ENCODE data around the gene GSTM2.
"Not testable (repeated sequence)": the region's sequence is repeated elsewhere in the genome, so short reads cannot be mapped to it uniquely, and the experiment has no call there.

- TF ChIP-seq, protein P1, sequence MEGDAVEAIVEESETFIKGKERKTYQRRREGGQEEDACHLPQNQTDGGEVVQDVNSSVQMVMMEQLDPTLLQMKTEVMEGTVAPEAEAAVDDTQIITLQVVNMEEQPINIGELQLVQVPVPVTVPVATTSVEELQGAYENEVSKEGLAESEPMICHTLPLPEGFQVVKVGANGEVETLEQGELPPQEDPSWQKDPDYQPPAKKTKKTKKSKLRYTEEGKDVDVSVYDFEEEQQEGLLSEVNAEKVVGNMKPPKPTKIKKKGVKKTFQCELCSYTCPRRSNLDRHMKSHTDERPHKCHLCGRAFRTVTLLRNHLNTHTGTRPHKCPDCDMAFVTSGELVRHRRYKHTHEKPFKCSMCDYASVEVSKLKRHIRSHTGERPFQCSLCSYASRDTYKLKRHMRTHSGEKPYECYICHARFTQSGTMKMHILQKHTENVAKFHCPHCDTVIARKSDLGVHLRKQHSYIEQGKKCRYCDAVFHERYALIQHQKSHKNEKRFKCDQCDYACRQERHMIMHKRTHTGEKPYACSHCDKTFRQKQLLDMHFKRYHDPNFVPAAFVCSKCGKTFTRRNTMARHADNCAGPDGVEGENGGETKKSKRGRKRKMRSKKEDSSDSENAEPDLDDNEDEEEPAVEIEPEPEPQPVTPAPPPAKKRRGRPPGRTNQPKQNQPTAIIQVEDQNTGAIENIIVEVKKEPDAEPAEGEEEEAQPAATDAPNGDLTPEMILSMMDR (IDR thresholded peaks at IDR 0.05) = not testable (repeated sequence)
- TF ChIP-seq, protein P2, sequence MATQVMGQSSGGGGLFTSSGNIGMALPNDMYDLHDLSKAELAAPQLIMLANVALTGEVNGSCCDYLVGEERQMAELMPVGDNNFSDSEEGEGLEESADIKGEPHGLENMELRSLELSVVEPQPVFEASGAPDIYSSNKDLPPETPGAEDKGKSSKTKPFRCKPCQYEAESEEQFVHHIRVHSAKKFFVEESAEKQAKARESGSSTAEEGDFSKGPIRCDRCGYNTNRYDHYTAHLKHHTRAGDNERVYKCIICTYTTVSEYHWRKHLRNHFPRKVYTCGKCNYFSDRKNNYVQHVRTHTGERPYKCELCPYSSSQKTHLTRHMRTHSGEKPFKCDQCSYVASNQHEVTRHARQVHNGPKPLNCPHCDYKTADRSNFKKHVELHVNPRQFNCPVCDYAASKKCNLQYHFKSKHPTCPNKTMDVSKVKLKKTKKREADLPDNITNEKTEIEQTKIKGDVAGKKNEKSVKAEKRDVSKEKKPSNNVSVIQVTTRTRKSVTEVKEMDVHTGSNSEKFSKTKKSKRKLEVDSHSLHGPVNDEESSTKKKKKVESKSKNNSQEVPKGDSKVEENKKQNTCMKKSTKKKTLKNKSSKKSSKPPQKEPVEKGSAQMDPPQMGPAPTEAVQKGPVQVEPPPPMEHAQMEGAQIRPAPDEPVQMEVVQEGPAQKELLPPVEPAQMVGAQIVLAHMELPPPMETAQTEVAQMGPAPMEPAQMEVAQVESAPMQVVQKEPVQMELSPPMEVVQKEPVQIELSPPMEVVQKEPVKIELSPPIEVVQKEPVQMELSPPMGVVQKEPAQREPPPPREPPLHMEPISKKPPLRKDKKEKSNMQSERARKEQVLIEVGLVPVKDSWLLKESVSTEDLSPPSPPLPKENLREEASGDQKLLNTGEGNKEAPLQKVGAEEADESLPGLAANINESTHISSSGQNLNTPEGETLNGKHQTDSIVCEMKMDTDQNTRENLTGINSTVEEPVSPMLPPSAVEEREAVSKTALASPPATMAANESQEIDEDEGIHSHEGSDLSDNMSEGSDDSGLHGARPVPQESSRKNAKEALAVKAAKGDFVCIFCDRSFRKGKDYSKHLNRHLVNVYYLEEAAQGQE (IDR thresholded peaks at IDR 0.05; ENCODE audit: insufficient read depth in 1 of 2, low read depth in 2 of 2, low read length in 1 of 2) = not testable (repeated sequence)
- TF ChIP-seq SIN3A (IDR thresholded peaks at IDR 0.05; ENCODE audit: borderline replicate concordance, insufficient read depth, low read depth, low read length); TCF7L2 (IDR thresholded peaks at IDR 0.05; ENCODE audit: low read depth, low read length); POLR2AphosphoS5 (IDR thresholded peaks at IDR 0.05; ENCODE audit: low read depth, low read length): not testable (repeated sequence)
These were observed 6.0 kb downstream of the GSTM2 start for GRCh38 chr1:109673861-109674260.

Data from Panc1 (cell line).